ENCODE data around the gene SLC35F4. TPM values are rescaled to one million over a fixed set of nuclear protein-coding genes. Genes with fewer than 3 reads are reported as not detected.
A peak's percentile ranks its signal among the peaks of the same experiment; 100 is the strongest.

The SLC35F4 gene
- total RNA-seq, 6 donors from 2014 or later, result not detected

DNA sequence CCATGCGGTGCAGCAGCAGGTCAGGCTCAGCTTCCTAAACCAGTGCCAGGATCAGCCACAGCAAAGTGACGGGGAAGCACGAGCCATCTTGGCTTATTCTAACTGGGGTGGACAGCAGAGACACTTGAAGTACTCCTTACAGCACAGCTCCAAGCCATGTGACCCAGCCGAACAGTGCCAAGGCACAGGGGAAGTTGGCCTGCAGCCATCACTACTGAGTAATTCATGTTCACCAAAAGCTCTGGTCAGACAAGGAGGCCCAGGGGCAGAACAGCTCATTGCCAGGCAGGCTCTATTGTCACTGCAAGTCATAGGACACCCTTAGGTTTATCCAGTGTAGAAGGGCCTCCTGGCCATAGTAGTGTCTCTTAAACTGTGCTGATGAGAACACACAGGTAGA lies 23.4 kb upstream of the SLC35F4 start:
- Histone ChIP-seq H3K4me3 (no peak overlapping the region), H3K27ac (no peak overlapping the region), H3K27me3 (no peaks in the 10 kb centered on the region), H3K36me3 (no peaks in the 10 kb centered on the region), H3K9me3 (no peaks in the 10 kb centered on the region), H3K4me1 (no peaks in the 10 kb centered on the region)
- peak in 1 of 2 donors; percentile 41 for ATAC-seq (ENCODE audit: low FRiP score in 2 of 2)
- TF ChIP-seq POLR2A (IDR thresholded peaks at IDR 0.05) (no peak), POLR2AphosphoS5 (IDR thresholded peaks at IDR 0.05) (no peak)
- TF ChIP-seq, protein P1, sequence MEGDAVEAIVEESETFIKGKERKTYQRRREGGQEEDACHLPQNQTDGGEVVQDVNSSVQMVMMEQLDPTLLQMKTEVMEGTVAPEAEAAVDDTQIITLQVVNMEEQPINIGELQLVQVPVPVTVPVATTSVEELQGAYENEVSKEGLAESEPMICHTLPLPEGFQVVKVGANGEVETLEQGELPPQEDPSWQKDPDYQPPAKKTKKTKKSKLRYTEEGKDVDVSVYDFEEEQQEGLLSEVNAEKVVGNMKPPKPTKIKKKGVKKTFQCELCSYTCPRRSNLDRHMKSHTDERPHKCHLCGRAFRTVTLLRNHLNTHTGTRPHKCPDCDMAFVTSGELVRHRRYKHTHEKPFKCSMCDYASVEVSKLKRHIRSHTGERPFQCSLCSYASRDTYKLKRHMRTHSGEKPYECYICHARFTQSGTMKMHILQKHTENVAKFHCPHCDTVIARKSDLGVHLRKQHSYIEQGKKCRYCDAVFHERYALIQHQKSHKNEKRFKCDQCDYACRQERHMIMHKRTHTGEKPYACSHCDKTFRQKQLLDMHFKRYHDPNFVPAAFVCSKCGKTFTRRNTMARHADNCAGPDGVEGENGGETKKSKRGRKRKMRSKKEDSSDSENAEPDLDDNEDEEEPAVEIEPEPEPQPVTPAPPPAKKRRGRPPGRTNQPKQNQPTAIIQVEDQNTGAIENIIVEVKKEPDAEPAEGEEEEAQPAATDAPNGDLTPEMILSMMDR (IDR thresholded peaks at IDR 0.05), result no peak
- DNase-seq, result peak in 1 of 2 donors; percentile 81
- WGBS, 2 donors, result 60 to 65% methylated on average over 3 to 4 of the region's 4 CpGs

DNA sequence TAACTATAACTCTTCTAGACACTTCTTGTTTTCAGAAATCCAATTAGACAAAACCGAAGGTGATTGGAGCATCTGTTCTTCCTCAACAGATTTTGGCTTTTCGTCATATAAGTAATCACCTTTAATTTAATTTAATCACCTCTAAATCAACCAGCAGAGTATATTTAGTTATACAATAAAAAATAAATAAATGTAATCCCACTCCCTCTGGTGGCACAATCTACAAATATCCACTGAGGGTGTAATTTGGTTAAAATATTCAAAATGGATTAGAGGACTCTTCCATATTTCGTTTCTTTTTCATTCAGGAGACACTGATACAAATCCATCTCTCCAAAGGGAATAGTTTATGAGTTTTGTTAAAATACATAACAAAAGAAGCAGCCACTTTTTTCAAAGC lies 18.3 kb upstream of the SLC35F4 start:
- no peak overlapping the region for H3K4me3 ChIP-seq
- H3K27me3 ChIP-seq, result no peaks in the 10 kb centered on the region
- H3K9me3 ChIP-seq, result no peaks in the 10 kb centered on the region
- ATAC-seq (ENCODE audit: low FRiP score in 2 of 2), result no peak
- no peaks in the 10 kb centered on the region for H3K4me1 ChIP-seq
- H3K36me3 ChIP-seq, result no peaks in the 10 kb centered on the region
- WGBS, 2 donors, result 80 to 81% methylated on average over 3 of the region's 3 CpGs
- no peak for DNase-seq
- no peak for TF ChIP-seq EP300 (IDR thresholded peaks at IDR 0.05)
- no peak for TF ChIP-seq POLR2A (IDR thresholded peaks at IDR 0.05)
- TF ChIP-seq POLR2AphosphoS5 (IDR thresholded peaks at IDR 0.05), result no peak
- TF ChIP-seq, protein P1 (IDR thresholded peaks at IDR 0.05), result no peak
- H3K27ac ChIP-seq, result no peak overlapping the region

- H3K27me3 ChIP-seq, result no peaks in the 10 kb centered on the region
- no peak overlapping the region for H3K27ac ChIP-seq
- ATAC-seq (ENCODE audit: low FRiP score in 2 of 2) (no peak), DNase-seq (no peak)
- H3K36me3 ChIP-seq, result no peaks in the 10 kb centered on the region
- no peak overlapping the region for H3K4me3 ChIP-seq
- no peaks in the 10 kb centered on the region for H3K4me1 ChIP-seq
- TF ChIP-seq POLR2AphosphoS5 (IDR thresholded peaks at IDR 0.05) (no peak), EP300 (IDR thresholded peaks at IDR 0.05) (no peak), POLR2A (IDR thresholded peaks at IDR 0.05) (no peak)
- TF ChIP-seq, protein P1 (IDR thresholded peaks at IDR 0.05), result no peak
- H3K9me3 ChIP-seq, result peaks cover 0 to under 1% (median 0%) of the 10 kb centered on the region in 4 donors
- 75 to 78% methylated on average over 7 of the region's 7 CpGs for WGBS, 2 donors
These were observed 17.2 kb upstream of the SLC35F4 start for GRCh38 chr14:57883061-57883460.

- H3K27ac ChIP-seq, result no peak overlapping the region
- DNase-seq, result no peak
- H3K4me3 ChIP-seq, result no peak overlapping the region
- no peak for ATAC-seq (ENCODE audit: low FRiP score in 2 of 2)
- no peaks in the 10 kb centered on the region for H3K36me3 ChIP-seq
- H3K4me1 ChIP-seq, result no peaks in the 10 kb centered on the region
- no peaks in the 10 kb centered on the region for H3K27me3 ChIP-seq
- H3K9me3 ChIP-seq, result peaks cover 0 to 4% (median 0%) of the 10 kb centered on the region in 4 donors
- 59 to 75% methylated on average over 2 of the region's 2 CpGs for WGBS, 2 donors
- TF ChIP-seq, protein P1 (IDR thresholded peaks at IDR 0.05), result no peak
- TF ChIP-seq POLR2A (IDR thresholded peaks at IDR 0.05) (no peak), EP300 (IDR thresholded peaks at IDR 0.05) (no peak), POLR2AphosphoS5 (IDR thresholded peaks at IDR 0.05) (no peak)
These were observed 13.6 kb upstream of the SLC35F4 start for GRCh38 chr14:57879516-57879915.

DNA sequence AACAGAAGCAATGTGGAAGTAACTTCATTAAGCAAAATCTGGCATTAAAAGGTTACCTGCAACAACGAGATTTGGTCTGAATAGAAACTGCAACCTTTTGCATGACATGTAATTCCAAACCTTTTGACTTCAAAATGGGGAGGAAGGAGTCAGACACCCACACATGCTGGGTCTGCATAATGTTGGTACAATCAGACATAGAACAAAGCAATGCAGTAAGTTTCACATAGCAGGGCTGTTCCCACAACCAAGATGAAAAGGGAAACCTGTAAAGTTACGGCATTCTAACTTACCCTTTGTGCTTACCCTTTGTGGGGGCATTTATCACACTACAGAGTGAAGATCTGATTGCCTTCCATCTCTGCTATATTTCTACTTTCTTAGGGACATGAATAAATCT lies 10.1 kb upstream of the SLC35F4 start:
- DNase-seq, result no peak
- Histone ChIP-seq H3K4me3 (no peak overlapping the region), H3K36me3 (no peaks in the 10 kb centered on the region), H3K27me3 (no peaks in the 10 kb centered on the region), H3K9me3 (peaks cover 0 to 4% (median 0%) of the 10 kb centered on the region in 4 donors), H3K27ac (no peak overlapping the region), H3K4me1 (no peaks in the 10 kb centered on the region)
- WGBS, 2 donors, result 68% methylated on average over 2 of the region's 2 CpGs
- ATAC-seq (ENCODE audit: low FRiP score in 2 of 2), result no peak
- TF ChIP-seq, protein P1 (IDR thresholded peaks at IDR 0.05), result no peak
- TF ChIP-seq POLR2AphosphoS5 (IDR thresholded peaks at IDR 0.05) (no peak), POLR2A (IDR thresholded peaks at IDR 0.05) (no peak), EP300 (IDR thresholded peaks at IDR 0.05) (no peak)

Data from upper lobe of left lung (tissue), 6 donors.